ENCODE results near the gene DUOXA1.

Gene DUOXA1

DNA sequence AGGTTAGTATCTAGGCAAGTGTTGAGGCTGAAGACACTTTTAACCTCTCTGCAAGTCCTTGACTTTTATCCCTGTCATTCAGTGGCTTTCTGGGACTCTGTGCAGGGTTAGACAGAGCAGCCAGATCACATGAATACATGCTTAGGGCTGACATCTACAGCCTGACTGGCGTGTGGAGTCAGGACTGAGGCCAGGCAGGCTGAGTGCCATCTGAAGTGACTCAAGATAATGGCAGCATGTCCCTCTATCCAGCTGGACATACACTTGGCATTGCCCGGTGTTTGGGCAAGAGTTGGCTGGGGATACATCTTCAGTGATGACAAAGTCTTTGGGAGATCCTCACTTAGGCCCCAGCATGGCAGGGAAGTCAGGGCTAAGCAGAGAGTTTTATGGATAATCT, 38.1 kb downstream of the DUOXA1 start:
- H3K4me3 ChIP-seq (ENCODE audit: low read depth, low read length): no peak overlapping the region
- no peak for DNase-seq (ENCODE audit: low read depth)
- TF ChIP-seq, protein P1, sequence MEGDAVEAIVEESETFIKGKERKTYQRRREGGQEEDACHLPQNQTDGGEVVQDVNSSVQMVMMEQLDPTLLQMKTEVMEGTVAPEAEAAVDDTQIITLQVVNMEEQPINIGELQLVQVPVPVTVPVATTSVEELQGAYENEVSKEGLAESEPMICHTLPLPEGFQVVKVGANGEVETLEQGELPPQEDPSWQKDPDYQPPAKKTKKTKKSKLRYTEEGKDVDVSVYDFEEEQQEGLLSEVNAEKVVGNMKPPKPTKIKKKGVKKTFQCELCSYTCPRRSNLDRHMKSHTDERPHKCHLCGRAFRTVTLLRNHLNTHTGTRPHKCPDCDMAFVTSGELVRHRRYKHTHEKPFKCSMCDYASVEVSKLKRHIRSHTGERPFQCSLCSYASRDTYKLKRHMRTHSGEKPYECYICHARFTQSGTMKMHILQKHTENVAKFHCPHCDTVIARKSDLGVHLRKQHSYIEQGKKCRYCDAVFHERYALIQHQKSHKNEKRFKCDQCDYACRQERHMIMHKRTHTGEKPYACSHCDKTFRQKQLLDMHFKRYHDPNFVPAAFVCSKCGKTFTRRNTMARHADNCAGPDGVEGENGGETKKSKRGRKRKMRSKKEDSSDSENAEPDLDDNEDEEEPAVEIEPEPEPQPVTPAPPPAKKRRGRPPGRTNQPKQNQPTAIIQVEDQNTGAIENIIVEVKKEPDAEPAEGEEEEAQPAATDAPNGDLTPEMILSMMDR (IDR thresholded peaks at IDR 0.05; ENCODE audit: insufficient read depth, low read depth, low read length, missing control alignments): no peak

DNA sequence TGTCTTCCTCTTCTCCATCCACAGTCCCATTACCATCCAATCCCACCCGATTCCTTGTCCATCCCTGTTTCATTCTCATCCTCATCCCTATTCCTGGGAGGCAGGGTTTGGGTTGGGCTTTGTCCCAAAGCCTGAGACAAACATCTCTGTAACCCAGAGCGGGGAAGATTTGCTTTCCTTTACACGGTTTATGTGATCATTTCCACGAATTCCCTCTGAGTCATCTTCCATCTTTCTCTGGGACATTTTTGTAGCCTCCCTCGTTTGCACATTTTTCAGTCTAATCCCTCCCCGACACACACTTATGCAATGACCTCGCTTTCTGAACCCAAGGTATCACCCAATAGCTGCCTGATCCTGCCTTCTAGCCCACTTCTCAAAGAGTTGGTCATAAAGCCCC, 38.5 kb downstream of the DUOXA1 start:
- TF ChIP-seq, protein P1 (IDR thresholded peaks at IDR 0.05; ENCODE audit: insufficient read depth, low read depth, low read length, missing control alignments): no peak
- DNase-seq (ENCODE audit: low read depth): no peak
- no peak overlapping the region for H3K4me3 ChIP-seq (ENCODE audit: low read depth, low read length)

DNA sequence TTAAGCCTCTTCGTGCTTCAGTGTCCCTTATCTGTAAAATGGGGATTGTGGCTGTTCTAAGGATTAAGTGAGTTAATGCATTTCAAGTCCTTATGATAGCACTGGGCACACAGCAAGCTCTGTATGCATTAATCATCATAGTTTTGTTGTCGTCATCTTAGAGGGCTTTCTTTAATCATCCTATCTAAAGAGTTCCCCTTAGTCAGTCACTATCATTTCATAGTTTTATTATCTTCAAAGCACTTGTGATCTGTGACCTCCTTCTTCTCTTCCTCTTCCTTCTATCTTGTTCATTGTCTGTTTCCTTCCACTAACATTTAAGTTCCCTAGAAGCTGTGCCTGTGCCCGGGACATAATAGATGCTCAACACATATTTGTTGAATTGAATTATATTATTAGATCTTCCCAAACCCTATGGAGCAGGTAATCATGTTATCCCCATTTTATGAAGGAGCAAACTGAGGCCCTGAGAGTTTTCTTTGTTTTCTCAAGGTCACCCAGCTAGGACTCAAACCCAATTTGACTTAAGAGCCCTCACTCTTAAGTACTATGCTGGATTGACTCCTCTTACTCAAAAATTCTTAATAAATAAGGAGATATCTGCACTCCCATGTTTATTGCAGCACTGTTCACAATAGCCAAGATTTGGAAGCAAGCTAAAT, 39.8 kb downstream of the DUOXA1 start:
- no peak for DNase-seq (ENCODE audit: low read depth)
- H3K4me3 ChIP-seq (ENCODE audit: low read depth, low read length): no peak overlapping the region
- TF ChIP-seq, protein P1 (IDR thresholded peaks at IDR 0.05; ENCODE audit: insufficient read depth, low read depth, low read length, missing control alignments): no peak

DNA sequence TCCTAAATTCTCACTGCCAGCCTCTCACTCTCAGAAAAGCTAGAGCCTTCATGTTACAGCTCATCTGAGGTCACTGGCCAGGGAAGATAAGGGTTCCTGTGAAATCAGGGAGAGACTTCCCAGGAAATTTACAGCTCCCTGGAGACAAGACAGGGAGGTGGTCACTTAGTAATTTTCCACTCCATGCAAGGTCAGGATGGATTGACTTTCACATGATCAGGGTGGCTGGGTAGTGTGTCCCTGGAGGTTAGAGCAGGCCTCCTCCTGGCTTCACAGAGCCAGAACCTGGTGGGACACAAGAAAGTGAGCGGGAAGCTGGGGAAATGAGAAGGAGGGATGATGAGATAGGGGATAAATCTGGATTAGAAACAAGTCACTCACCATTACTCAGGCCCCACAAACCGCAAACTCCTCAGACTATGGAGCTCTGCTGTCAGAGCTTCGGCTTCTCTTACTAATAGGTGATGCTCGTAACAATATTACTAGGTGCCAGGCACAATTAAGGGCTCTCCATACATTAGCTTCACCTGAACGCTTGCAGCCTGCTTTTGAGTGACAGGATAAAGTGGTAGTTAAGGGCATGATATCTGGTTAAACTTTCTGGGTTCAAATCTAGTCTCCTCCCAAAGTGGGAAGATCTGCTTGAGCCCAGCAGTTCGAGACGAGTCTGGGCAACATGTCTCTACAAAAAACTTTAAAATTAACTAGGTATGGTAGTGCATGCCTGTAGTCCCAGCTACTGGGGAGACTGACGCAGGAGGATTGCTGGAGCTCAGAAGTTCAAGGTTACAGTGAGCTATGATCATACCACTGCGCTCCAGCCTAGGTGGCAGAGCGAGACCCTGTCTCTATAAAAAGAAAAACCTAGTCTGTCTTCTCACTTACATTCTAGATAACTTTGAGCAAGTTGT, 40.6 kb downstream of the DUOXA1 start:
- H3K4me3 ChIP-seq (ENCODE audit: low read depth, low read length): no peak overlapping the region
- TF ChIP-seq, protein P1 (IDR thresholded peaks at IDR 0.05; ENCODE audit: insufficient read depth, low read depth, low read length, missing control alignments): no peak
- no peak for DNase-seq (ENCODE audit: low read depth)

DNA sequence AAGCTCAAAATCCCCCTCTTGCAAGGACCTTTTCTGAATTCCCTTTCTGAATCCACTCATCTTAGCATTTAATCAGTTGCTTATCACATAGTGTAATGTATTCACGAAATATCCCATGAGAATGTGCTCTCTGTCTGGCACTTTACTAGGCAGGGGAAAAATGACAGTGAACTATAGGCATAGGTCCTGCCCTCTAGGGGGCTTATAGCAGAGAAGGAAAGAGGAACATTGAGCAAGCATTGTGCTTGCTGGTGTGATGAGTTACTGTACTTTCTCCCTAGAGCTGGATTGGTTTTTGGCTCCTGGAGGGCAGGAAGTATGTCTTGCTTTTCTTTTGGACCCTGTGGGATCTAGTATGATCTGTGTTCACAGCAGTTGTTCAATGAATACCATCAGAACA, 42.2 kb downstream of the DUOXA1 start:
- no peak overlapping the region for H3K4me3 ChIP-seq (ENCODE audit: low read depth, low read length)
- TF ChIP-seq, protein P1 (IDR thresholded peaks at IDR 0.05; ENCODE audit: insufficient read depth, low read depth, low read length, missing control alignments): peak; percentile 11
- DNase-seq (ENCODE audit: low read depth): no peak

DNA sequence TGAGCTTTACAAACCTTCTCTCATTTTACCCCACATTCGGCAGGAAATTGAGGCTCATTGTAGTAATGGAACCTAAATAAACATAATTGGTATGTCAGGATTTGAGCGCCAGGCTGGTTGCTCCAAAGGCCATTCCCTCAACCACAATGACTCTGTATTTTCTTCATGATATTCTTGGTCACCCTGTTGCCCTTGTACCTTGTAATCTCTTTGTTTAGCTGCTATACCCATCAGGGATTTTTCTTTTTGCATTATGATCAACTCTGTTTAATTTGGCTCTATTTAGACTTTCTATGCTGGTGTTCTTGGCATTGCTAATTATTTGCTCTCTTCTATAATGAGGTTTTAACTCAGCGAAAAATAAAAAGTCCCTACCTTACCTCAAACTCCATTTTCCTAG, 45.5 kb downstream of the DUOXA1 start:
- H3K4me3 ChIP-seq (ENCODE audit: low read depth, low read length): no peak overlapping the region
- DNase-seq (ENCODE audit: low read depth): no peak
- TF ChIP-seq, protein P1 (IDR thresholded peaks at IDR 0.05; ENCODE audit: insufficient read depth, low read depth, low read length, missing control alignments): no peak
